Vagina (tissue), 2 donors: ENCODE measurements around the gene ZNF681. TPM values are rescaled to one million over a fixed set of nuclear protein-coding genes. Genes with fewer than 3 reads are reported as not detected.
A peak's percentile ranks its signal among the peaks of the same experiment; 100 is the strongest.

Source experiments
- DNase-seq, 2 donors: peaks; one replicate each; pipeline ENCODE4 v3.0.0-alpha.2; 2017; ENCODE audit errors: extremely low spot score in 2 of 2
- H3K27ac ChIP-seq: fragments of 200-600 bp; sonication (generic); one replicate; pipeline ENCODE4 v1.5.1; 2019
- H3K27me3 ChIP-seq: fragments of 200-600 bp; sonication (generic); one replicate; pipeline ENCODE4 v1.5.1; 2019
- H3K36me3 ChIP-seq, 2 donors: fragments of 200-600 bp; sonication (generic); one replicate each; pipeline ENCODE4 v1.5.1; 2017 to 2019
- H3K4me1 ChIP-seq: fragments of 200-600 bp; sonication (generic); one replicate; pipeline ENCODE4 v1.5.1; 2019
- H3K4me3 ChIP-seq, 2 donors: fragments of 200-600 bp; sonication (generic); 1 replicate in 1 of 2; 2 replicates in 1 of 2; pipeline ENCODE4 v1.5.1; 2016 to 2019
- H3K9me3 ChIP-seq: fragments of 200-600 bp; sonication (generic); one replicate; pipeline ENCODE4 v1.5.1; 2019
- POLR2A ChIP-seq, 2 donors: fragments of 450-650 bp; IDR thresholded peaks; one replicate each; pipeline ENCODE4 v1.6.1; 2017; ENCODE audit warnings: antibody characterized with exemption in 2 of 2, mild to moderate bottlenecking in 2 of 2, moderate library complexity in 2 of 2
- POLR2AphosphoS5 ChIP-seq, 2 donors: sonication (generic); formaldehyde crosslinking; IDR thresholded peaks; one replicate each; pipeline ENCODE4 v1.9.0; 2017; ENCODE audit warnings: antibody characterized with exemption in 2 of 2, mild to moderate bottlenecking in 2 of 2, low read depth in 1 of 2; ENCODE audit not compliant: insufficient read depth in 1 of 2
- intact Hi-C: fragments of 100-400 bp; cut with DNase I; formaldehyde crosslinking; loops from one replicate; pipeline ENCODE4 v1.15.1; 2023
- total RNA-seq: library from RNA; depleted of rRNA; stranded (reverse); fragments of >200 nt; gene quantifications from one replicate; pipeline ENCODE4 v1.2.3, GENCODE V29; 2016
- TF ChIP-seq, protein P1 (sequence below), 3 experiments: fragments of 450-650 bp in 2 of 3; fragments of 200-600 bp in 1 of 3; sonication (generic) in 1 of 3; IDR thresholded peaks; one replicate each; pipeline ENCODE4 v1.5.1; 2017 to 2019; ENCODE audit warnings: antibody characterized with exemption in 3 of 3, mild to moderate bottlenecking in 2 of 3, moderate library complexity in 2 of 3

Gene ZNF681
- total RNA-seq, 1 donor from 2014 or later: 1.7 TPM

GRCh38 chr19:23776507-23777205 is 18.0 kb upstream of the ZNF681 start:
- TF ChIP-seq, protein P1, sequence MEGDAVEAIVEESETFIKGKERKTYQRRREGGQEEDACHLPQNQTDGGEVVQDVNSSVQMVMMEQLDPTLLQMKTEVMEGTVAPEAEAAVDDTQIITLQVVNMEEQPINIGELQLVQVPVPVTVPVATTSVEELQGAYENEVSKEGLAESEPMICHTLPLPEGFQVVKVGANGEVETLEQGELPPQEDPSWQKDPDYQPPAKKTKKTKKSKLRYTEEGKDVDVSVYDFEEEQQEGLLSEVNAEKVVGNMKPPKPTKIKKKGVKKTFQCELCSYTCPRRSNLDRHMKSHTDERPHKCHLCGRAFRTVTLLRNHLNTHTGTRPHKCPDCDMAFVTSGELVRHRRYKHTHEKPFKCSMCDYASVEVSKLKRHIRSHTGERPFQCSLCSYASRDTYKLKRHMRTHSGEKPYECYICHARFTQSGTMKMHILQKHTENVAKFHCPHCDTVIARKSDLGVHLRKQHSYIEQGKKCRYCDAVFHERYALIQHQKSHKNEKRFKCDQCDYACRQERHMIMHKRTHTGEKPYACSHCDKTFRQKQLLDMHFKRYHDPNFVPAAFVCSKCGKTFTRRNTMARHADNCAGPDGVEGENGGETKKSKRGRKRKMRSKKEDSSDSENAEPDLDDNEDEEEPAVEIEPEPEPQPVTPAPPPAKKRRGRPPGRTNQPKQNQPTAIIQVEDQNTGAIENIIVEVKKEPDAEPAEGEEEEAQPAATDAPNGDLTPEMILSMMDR (IDR thresholded peaks at IDR 0.05): no peak
- TF ChIP-seq POLR2A (IDR thresholded peaks at IDR 0.05): no peak
- TF ChIP-seq POLR2AphosphoS5 (IDR thresholded peaks at IDR 0.05; ENCODE audit: insufficient read depth in 1 of 2, low read depth in 1 of 2): no peak
- intact Hi-C loops: no loop called here
- Histone ChIP-seq H3K4me3 (no peak overlapping the region), H3K27ac (no peak overlapping the region), H3K27me3 (no peaks in the 10 kb centered on the region), H3K4me1 (no peaks in the 10 kb centered on the region), H3K36me3 (no peaks in the 10 kb centered on the region), H3K9me3 (no peaks in the 10 kb centered on the region)
- DNase-seq: no peak

- intact Hi-C loops: no loop called here
- no peaks in the 10 kb centered on the region for H3K36me3 ChIP-seq
- H3K4me1 ChIP-seq: no peaks in the 10 kb centered on the region
- H3K27me3 ChIP-seq: no peaks in the 10 kb centered on the region
- TF ChIP-seq POLR2AphosphoS5 (IDR thresholded peaks at IDR 0.05; ENCODE audit: insufficient read depth in 1 of 2, low read depth in 1 of 2) (no peak), POLR2A (IDR thresholded peaks at IDR 0.05) (no peak)
- TF ChIP-seq, protein P1 (IDR thresholded peaks at IDR 0.05): no peak
- H3K9me3 ChIP-seq: no peaks in the 10 kb centered on the region
- H3K4me3 ChIP-seq: no peak overlapping the region
- peak in 1 of 2 donors; percentile 64 for DNase-seq
- no peak overlapping the region for H3K27ac ChIP-seq
These were observed 15.9 kb upstream of the ZNF681 start for GRCh38 chr19:23774524-23774971.

DNA sequence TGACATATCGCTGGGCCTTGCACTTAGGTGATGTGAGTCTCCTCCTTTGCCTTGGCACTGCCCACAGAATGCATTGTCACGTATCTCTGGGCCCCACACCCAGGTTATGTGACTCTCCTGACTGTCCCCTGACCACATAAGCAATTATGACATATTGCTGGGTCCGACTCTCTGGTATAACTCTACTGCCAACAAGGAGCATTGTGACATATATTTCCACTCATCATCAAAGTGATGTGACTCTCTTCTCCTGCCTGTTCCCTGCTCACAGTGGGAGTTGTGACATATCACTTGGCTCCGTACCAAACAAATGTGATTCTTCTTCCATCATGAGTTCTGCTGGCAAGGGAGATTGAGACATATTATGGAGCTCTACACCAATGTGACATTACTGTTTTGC is 15.4 kb upstream of the ZNF681 start:
- H3K27ac ChIP-seq: no peak overlapping the region
- intact Hi-C loops: no loop called here
- no peak for TF ChIP-seq POLR2A (IDR thresholded peaks at IDR 0.05)
- TF ChIP-seq POLR2AphosphoS5 (IDR thresholded peaks at IDR 0.05; ENCODE audit: insufficient read depth in 1 of 2, low read depth in 1 of 2): no peak
- TF ChIP-seq, protein P1 (IDR thresholded peaks at IDR 0.05): no peak

GRCh38 chr19:23772675-23773063 is 14.0 kb upstream of the ZNF681 start:
- Histone ChIP-seq H3K36me3 (no peaks in the 10 kb centered on the region), H3K9me3 (no peaks in the 10 kb centered on the region), H3K27me3 (no peaks in the 10 kb centered on the region), H3K4me3 (no peak overlapping the region), H3K4me1 (no peaks in the 10 kb centered on the region), H3K27ac (no peak overlapping the region)
- DNase-seq: peak in 1 of 2 donors; percentile 32
- TF ChIP-seq, protein P1 (IDR thresholded peaks at IDR 0.05): no peak
- no peak for TF ChIP-seq POLR2AphosphoS5 (IDR thresholded peaks at IDR 0.05; ENCODE audit: insufficient read depth in 1 of 2, low read depth in 1 of 2)
- TF ChIP-seq POLR2A (IDR thresholded peaks at IDR 0.05): no peak
- intact Hi-C loops: no loop called here

More for the DNA sequence above, 15.4 kb upstream of the ZNF681 start:
- no peak overlapping the region for H3K4me3 ChIP-seq
- H3K36me3 ChIP-seq: no peaks in the 10 kb centered on the region
- no peaks in the 10 kb centered on the region for H3K4me1 ChIP-seq
- no peaks in the 10 kb centered on the region for H3K9me3 ChIP-seq
- DNase-seq: peak in 1 of 2 donors; percentile 65
- no peaks in the 10 kb centered on the region for H3K27me3 ChIP-seq
